ENCODE measurements around the gene CXCR6. TPM values are rescaled to one million over a fixed set of nuclear protein-coding genes. Genes with fewer than 3 reads are reported as not detected.

The CXCR6 gene
- total RNA-seq, 1 donor from 2014 or later, result not detected

GRCh38 chr3:45980819-45981218, 37.6 kb downstream of the CXCR6 start:
- no peak for FAIRE-seq
- peaks cover 9% of the 10 kb centered on the region for H4K20me1 ChIP-seq (ENCODE audit: insufficient read depth, low read length)
- H3K27ac ChIP-seq (ENCODE audit: low read depth, low read length), result no peak overlapping the region
- no peak overlapping the region for H3K27ac Mint-ChIP-seq (ENCODE audit: unreplicated experiment)
- H3K9ac ChIP-seq (ENCODE audit: low read length), result no peak overlapping the region
- no peaks in the 10 kb centered on the region for H3K9me3 Mint-ChIP-seq (ENCODE audit: unreplicated experiment)
- no peak overlapping the region for H3K4me3 Mint-ChIP-seq (ENCODE audit: unreplicated experiment)
- no peak overlapping the region for H2AFZ ChIP-seq (ENCODE audit: low read depth, low read length)
- H3K4me3 ChIP-seq (ENCODE audit: insufficient read depth, low read depth, low read length), result no peak overlapping the region
- peaks cover 19% of the 10 kb centered on the region for H3K36me3 Mint-ChIP-seq (ENCODE audit: low read depth, unreplicated experiment)
- no peaks in the 10 kb centered on the region for H3K27me3 ChIP-seq (ENCODE audit: insufficient read depth, low read length)
- H3K4me1 ChIP-seq (ENCODE audit: insufficient read depth, low read length), result peaks cover 14% of the 10 kb centered on the region
- no peaks in the 10 kb centered on the region for H3K79me2 ChIP-seq (ENCODE audit: insufficient read depth, low read length)
- TF ChIP-seq, protein P1, sequence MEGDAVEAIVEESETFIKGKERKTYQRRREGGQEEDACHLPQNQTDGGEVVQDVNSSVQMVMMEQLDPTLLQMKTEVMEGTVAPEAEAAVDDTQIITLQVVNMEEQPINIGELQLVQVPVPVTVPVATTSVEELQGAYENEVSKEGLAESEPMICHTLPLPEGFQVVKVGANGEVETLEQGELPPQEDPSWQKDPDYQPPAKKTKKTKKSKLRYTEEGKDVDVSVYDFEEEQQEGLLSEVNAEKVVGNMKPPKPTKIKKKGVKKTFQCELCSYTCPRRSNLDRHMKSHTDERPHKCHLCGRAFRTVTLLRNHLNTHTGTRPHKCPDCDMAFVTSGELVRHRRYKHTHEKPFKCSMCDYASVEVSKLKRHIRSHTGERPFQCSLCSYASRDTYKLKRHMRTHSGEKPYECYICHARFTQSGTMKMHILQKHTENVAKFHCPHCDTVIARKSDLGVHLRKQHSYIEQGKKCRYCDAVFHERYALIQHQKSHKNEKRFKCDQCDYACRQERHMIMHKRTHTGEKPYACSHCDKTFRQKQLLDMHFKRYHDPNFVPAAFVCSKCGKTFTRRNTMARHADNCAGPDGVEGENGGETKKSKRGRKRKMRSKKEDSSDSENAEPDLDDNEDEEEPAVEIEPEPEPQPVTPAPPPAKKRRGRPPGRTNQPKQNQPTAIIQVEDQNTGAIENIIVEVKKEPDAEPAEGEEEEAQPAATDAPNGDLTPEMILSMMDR (IDR thresholded peaks at IDR 0.05; ENCODE audit: insufficient read depth, low read depth, low read length), result no peak
- no peak for TF ChIP-seq EZH2 (IDR thresholded peaks at IDR 0.05; ENCODE audit: insufficient read depth, low read length)
- peaks cover 13% of the 10 kb centered on the region for H3K4me1 Mint-ChIP-seq (ENCODE audit: low read depth, unreplicated experiment)
- no peaks in the 10 kb centered on the region for H3K27me3 Mint-ChIP-seq (ENCODE audit: low read depth, unreplicated experiment)
- no peaks in the 10 kb centered on the region for H3K9me3 ChIP-seq (ENCODE audit: insufficient read depth, low read depth, low read length)
- peak overlapping the region; percentile 21 for H3K4me2 ChIP-seq (ENCODE audit: low read length)
- no peak for DNase-seq (ENCODE audit: low read depth)
- H3K36me3 ChIP-seq (ENCODE audit: insufficient read depth, low read length), result peaks cover 13% of the 10 kb centered on the region

GRCh38 chr3:45981346-45982074, 38.2 kb downstream of the CXCR6 start:
- peaks cover 17% of the 10 kb centered on the region for H3K36me3 Mint-ChIP-seq (ENCODE audit: low read depth, unreplicated experiment)

More at GRCh38 chr3:45981346-45982074, 38.2 kb downstream of the CXCR6 start:
- Mint-ChIP-seq H3K4me3 (ENCODE audit: unreplicated experiment) (no peak overlapping the region), H3K27ac (ENCODE audit: unreplicated experiment) (no peak overlapping the region), H3K9me3 (ENCODE audit: unreplicated experiment) (no peaks in the 10 kb centered on the region), H3K27me3 (ENCODE audit: low read depth, unreplicated experiment) (no peaks in the 10 kb centered on the region), H3K4me1 (ENCODE audit: low read depth, unreplicated experiment) (peaks cover 20% of the 10 kb centered on the region)
- Histone ChIP-seq H3K27me3 (ENCODE audit: insufficient read depth, low read length) (no peaks in the 10 kb centered on the region), H3K9ac (ENCODE audit: low read length) (no peak overlapping the region), H3K9me3 (ENCODE audit: insufficient read depth, low read depth, low read length) (no peaks in the 10 kb centered on the region), H2AFZ (ENCODE audit: low read depth, low read length) (no peak overlapping the region), H3K4me1 (ENCODE audit: insufficient read depth, low read length) (peaks cover 21% of the 10 kb centered on the region), H3K79me2 (ENCODE audit: insufficient read depth, low read length) (no peaks in the 10 kb centered on the region), H3K27ac (ENCODE audit: low read depth, low read length) (no peak overlapping the region), H3K36me3 (ENCODE audit: insufficient read depth, low read length) (peaks cover 10% of the 10 kb centered on the region), H3K4me2 (ENCODE audit: low read length) (peak overlapping the region; percentile 21), H4K20me1 (ENCODE audit: insufficient read depth, low read length) (peaks cover 13% of the 10 kb centered on the region), H3K4me3 (ENCODE audit: insufficient read depth, low read depth, low read length) (no peak overlapping the region)
- no peak for TF ChIP-seq EZH2 (IDR thresholded peaks at IDR 0.05; ENCODE audit: insufficient read depth, low read length)
- TF ChIP-seq, protein P1 (IDR thresholded peaks at IDR 0.05; ENCODE audit: insufficient read depth, low read depth, low read length), result no peak
- FAIRE-seq (peak; percentile 49), DNase-seq (ENCODE audit: low read depth) (peak; percentile 56)
